Testis (tissue), 3 donors: ENCODE measurements around the gene PPP2R2C. TPM values are rescaled to one million over a fixed set of nuclear protein-coding genes. Genes with fewer than 3 reads are reported as not detected.

Experiments used
- DNase-seq: peaks from one replicate; pipeline ENCODE4 v3.0.0-alpha.2; 2019
- H3K27ac ChIP-seq, 2 donors: fragments of 200-600 bp; sonication (generic); one replicate each; pipeline ENCODE4 v1.5.1; 2019
- H3K27me3 ChIP-seq: fragments of 200-600 bp; sonication (generic); one replicate; pipeline ENCODE4 v1.5.1; 2019
- H3K36me3 ChIP-seq: fragments of 200-600 bp; sonication (generic); one replicate; pipeline ENCODE4 v1.5.1; 2017; ENCODE audit warnings: low read depth; ENCODE audit errors: missing control alignments
- H3K4me1 ChIP-seq: fragments of 200-600 bp; sonication (generic); one replicate; pipeline ENCODE4 v1.5.1; 2019
- H3K4me3 ChIP-seq, 2 donors: fragments of 200-600 bp; sonication (generic); one replicate each; pipeline ENCODE4 v1.5.1; 2017 to 2019
- H3K9me3 ChIP-seq: fragments of 200-600 bp; sonication (generic); one replicate; pipeline ENCODE4 v1.5.1; 2017
- CTCF ChIP-seq, 3 experiments: fragments of 450-650 bp in 2 of 3; fragments of 200-600 bp in 1 of 3; sonication (generic) in 1 of 3; IDR thresholded peaks; one replicate each; pipeline ENCODE4 v1.5.1; 2016 to 2019; ENCODE audit warnings: antibody characterized with exemption in 3 of 3, mild to moderate bottlenecking in 2 of 3, moderate library complexity in 1 of 3
- POLR2A ChIP-seq: fragments of 450-650 bp; IDR thresholded peaks from one replicate; pipeline ENCODE4 v1.6.1; 2017; ENCODE audit warnings: antibody characterized with exemption, mild to moderate bottlenecking, moderate library complexity
- WGBS, 2 donors: methylation state at CpG; one replicate each; pipeline ENCODE4 v1.1.5; 2018; 5-methylcytosine and 5-hydroxymethylcytosine counted together
- intact Hi-C: fragments of 100-400 bp; cut with DNase I; formaldehyde crosslinking; loops from one replicate; pipeline ENCODE4 v1.15.1; 2023; ENCODE audit warnings: low total_unique reads
- polyA plus RNA-seq: library from polyadenylated mRNA; stranded (reverse); fragments of 350-450 nt; fragmentation: Illumina TruSeq; extraction: RNeasy Lipid Tissue Mini Kit (QIAGEN cat#74804); gene quantifications from one replicate; pipeline ENCODE4 v1.2.3, GENCODE V29; 2014; ENCODE audit warnings: low read depth, low replicate concordance; ENCODE audit not compliant: insufficient read depth
- total RNA-seq, 2 donors: library from RNA; depleted of rRNA; stranded (reverse); fragments of >200 nt; gene quantifications; one replicate each; pipeline ENCODE4 v1.2.3, GENCODE V29; 2016

Gene PPP2R2C
- total and polyA plus RNA-seq, 3 donors from 2014 or later = 7.9 to 20.4 (median 13.1) TPM

GRCh38 chr4:6474053-6474568, 1.7 kb upstream of the PPP2R2C start:
- TF ChIP-seq POLR2A (no peak), CTCF (IDR thresholded peaks at IDR 0.05) (peak in 1 of 3 experiments; percentile 12)

GRCh38 chr4:6473264-6474052, 1.0 kb upstream of the PPP2R2C start:
- intact Hi-C loops = no loop called here

More at GRCh38 chr4:6474053-6474568, 1.7 kb upstream of the PPP2R2C start:
- DNase-seq = no peak
- H3K27me3 ChIP-seq = no peaks in the 10 kb centered on the region
- H3K4me1 ChIP-seq = peaks cover 3% of the 10 kb centered on the region
- no peaks in the 10 kb centered on the region for H3K9me3 ChIP-seq
- H3K4me3 ChIP-seq = no peak overlapping the region
- no peaks in the 10 kb centered on the region for H3K36me3 ChIP-seq
- H3K27ac ChIP-seq = no peak overlapping the region
- intact Hi-C loops = no loop called here
- 59% methylated on average over 5 of the region's 5 CpGs for WGBS, 2 donors

GRCh38 chr4:6472008-6472386, 417 bp downstream of the PPP2R2C start:
- Histone ChIP-seq H3K36me3 (no peaks in the 10 kb centered on the region), H3K4me3 (no peak overlapping the region), H3K4me1 (peaks cover 3% of the 10 kb centered on the region), H3K9me3 (no peaks in the 10 kb centered on the region), H3K27ac (no peak overlapping the region), H3K27me3 (no peaks in the 10 kb centered on the region)
- intact Hi-C loops = no loop called here
- WGBS, 2 donors = 2% methylated on average over 35 of the region's 44 CpGs; no CpG with 5 or more reads in 1 of the 2 donors
- TF ChIP-seq CTCF (IDR thresholded peaks at IDR 0.05) = no peak
- TF ChIP-seq POLR2A = no peak
- DNase-seq = peak; percentile 10

More at GRCh38 chr4:6473264-6474052, 1.0 kb upstream of the PPP2R2C start:
- Histone ChIP-seq H3K4me3 (no peak overlapping the region), H3K36me3 (no peaks in the 10 kb centered on the region), H3K4me1 (peaks cover 3% of the 10 kb centered on the region), H3K27me3 (no peaks in the 10 kb centered on the region), H3K9me3 (no peaks in the 10 kb centered on the region), H3K27ac (no peak overlapping the region)
- DNase-seq = no peak
- TF ChIP-seq POLR2A (no peak), CTCF (IDR thresholded peaks at IDR 0.05) (no peak)
- WGBS, 2 donors = 49 to 59% methylated on average over 6 to 9 of the region's 9 CpGs

- H3K4me1 ChIP-seq = peaks cover 3% of the 10 kb centered on the region
- no peaks in the 10 kb centered on the region for H3K36me3 ChIP-seq
- no peak for TF ChIP-seq POLR2A
- TF ChIP-seq CTCF (IDR thresholded peaks at IDR 0.05) = no peak
- no peak overlapping the region for H3K27ac ChIP-seq
- 4 to 12% methylated on average over 10 to 27 of the region's 28 CpGs for WGBS, 2 donors
- peak; percentile 13 for DNase-seq
- peak overlapping the region; percentile 38 to 40 for H3K4me3 ChIP-seq
- no peaks in the 10 kb centered on the region for H3K27me3 ChIP-seq
- no peaks in the 10 kb centered on the region for H3K9me3 ChIP-seq
- intact Hi-C loops = no loop called here
Measured at GRCh38 chr4:6471307-6472007, 957 bp downstream of the PPP2R2C start.
